ENCODE data around the gene PRDX3. TPM values are rescaled to one million over a fixed set of nuclear protein-coding genes. Genes with fewer than 3 reads are reported as not detected.

The PRDX3 gene
- polyA plus RNA-seq, 1 of the 3 experiments (the other 2 are of a cell fraction) = 193 TPM

- TF ChIP-seq ZBTB33 (IDR thresholded peaks at IDR 0.05; ENCODE audit: borderline replicate concordance, low read depth) (no peak), USF1 (IDR thresholded peaks at IDR 0.05; ENCODE audit: borderline replicate concordance, low read depth) (no peak), SIN3A (IDR thresholded peaks at IDR 0.05; ENCODE audit: borderline replicate concordance, low read depth, low read length) (no peak), USF2 (IDR thresholded peaks at IDR 0.05; ENCODE audit: borderline replicate concordance, low read depth, low read length) (no peak), EZH2phosphoT487 (IDR thresholded peaks at IDR 0.05; ENCODE audit: borderline replicate concordance, low read depth) (no peak)
Observed at GRCh38 chr10:119219871-119220270, 41.3 kb upstream of the PRDX3 start (continued).

GRCh38 chr10:119217991-119218490 is 39.4 kb upstream of the PRDX3 start:
- Histone ChIP-seq H3F3A (replicated peaks; ENCODE audit: insufficient read depth) (no peaks in the 10 kb centered on the region), H4K20me1 (ENCODE audit: insufficient read depth) (no peaks in the 10 kb centered on the region), H3K27me3 (ENCODE audit: insufficient read depth) (no peaks in the 10 kb centered on the region), H3K9me2 (no peaks in the 10 kb centered on the region), H3K27ac (ENCODE audit: low read depth in 2 of 2, low read length in 1 of 2) (no peak overlapping the region), H3K79me2 (ENCODE audit: insufficient read depth) (peaks cover 18% of the 10 kb centered on the region), H3K9me3 (no peaks in the 10 kb centered on the region), H3K9ac (no peak overlapping the region), H3K36me3 (replicated peaks in 1 of 2; ENCODE audit: control insufficient read depth in 1 of 2, insufficient read depth in 2 of 2, low read length in 1 of 2) (no peaks in the 10 kb centered on the region), H2AFZ (ENCODE audit: low read depth) (no peak overlapping the region), H3K4me1 (ENCODE audit: control insufficient read depth in 1 of 2, insufficient read depth in 2 of 2, low read depth in 1 of 2, low read length in 1 of 2) (peaks cover 7 to 35% of the 10 kb centered on the region in 2 experiments; a peak in 3 of 4 replicates), H3K4me3 (ENCODE audit: low read depth in 2 of 2, low read length in 1 of 2) (no peak overlapping the region), H3K4me2 (no peak overlapping the region)
- POLR2A ChIA-PET = interaction anchor here (0.7 kb wide), 1 partner anchor 54 kb away, joined by 3 read pairs; no protein-coding TSS in a partner anchor
- 96% methylated on average over 4 of the region's 4 CpGs for WGBS (ENCODE audit: low lambda C conversion rate)
- no peak for DNase-seq
- CTCF ChIA-PET = interaction anchor here (1.3 to 2.4 kb wide), 5 partner anchors 8 to 228 kb away, joined by 3 to 11 read pairs (median 5); partner anchors contain the start of gene GRK5
- TF ChIP-seq YY1 (IDR thresholded peaks at IDR 0.05; ENCODE audit: low read depth) (no peak), REST (IDR thresholded peaks at IDR 0.05; ENCODE audit: low read depth, low read length) (no peak), GABPA (IDR thresholded peaks at IDR 0.05; ENCODE audit: low read depth) (no peak), TAF1 (IDR thresholded peaks at IDR 0.05; ENCODE audit: borderline replicate concordance, low read depth, low read length) (no peak), CHD2 (IDR thresholded peaks at IDR 0.05; ENCODE audit: low read length, partially characterized antibody) (no peak)

Data from SK-N-SH (cell line).